Bronchial epithelial cell (primary cell): ENCODE results near the gene CD81. TPM values are rescaled to one million over a fixed set of nuclear protein-coding genes. Genes with fewer than 3 reads are reported as not detected.
"Not testable (repeated sequence)": the region's sequence is repeated elsewhere in the genome, so short reads cannot be mapped to it uniquely, and the experiment has no call there.

ENCODE experiments used
- DNase-seq: peaks from one replicate; pipeline ENCODE4 v3.0.0-alpha.2; 2010; ENCODE audit warnings: low read depth
- FAIRE-seq: peaks from 2 replicates; lab custom pipeline; 2011; peaks lifted over from hg19 to GRCh38; lab: Jason Lieb, UNC
- H3K27me3 ChIP-seq: 2 replicates; pipeline ENCODE4 v1.5.1; 2011; ENCODE audit warnings: low read length; ENCODE audit not compliant: control insufficient read depth, insufficient read depth
- H3K36me3 ChIP-seq: 2 replicates; pipeline ENCODE4 v1.5.1; 2011; ENCODE audit warnings: low read length; ENCODE audit not compliant: control insufficient read depth, insufficient read depth
- H3K4me3 ChIP-seq: 2 replicates; pipeline ENCODE4 v1.5.1; 2011; ENCODE audit warnings: mild to moderate bottlenecking, low read depth, low read length, control low read depth
- CTCF ChIP-seq: IDR thresholded peaks from 2 replicates; pipeline ENCODE4 v1.5.1; 2011; ENCODE audit warnings: mild to moderate bottlenecking, moderate library complexity, low read length, control low read depth, inconsistent platforms; ENCODE audit not compliant: insufficient read depth, severe bottlenecking
- total RNA-seq: library from RNA; depleted of rRNA; stranded (reverse); fragments of >200 nt; gene quantifications from 2 replicates; pipeline ENCODE4 v1.2.1, GENCODE V29; 2014

The CD81 gene
- total RNA-seq, 1 donor from 2014 or later: 133 TPM

- no peaks in the 10 kb centered on the region for H3K36me3 ChIP-seq
- TF ChIP-seq CTCF: no peak
- H3K4me3 ChIP-seq: no peak overlapping the region
- FAIRE-seq (no peak), DNase-seq (peak; percentile 43)
- H3K27me3 ChIP-seq: no peaks in the 10 kb centered on the region
These were observed 22.0 kb upstream of the CD81 start for GRCh38 chr11:2355000-2355644.

- H3K4me3 ChIP-seq: no peak overlapping the region
- no peaks in the 10 kb centered on the region for H3K27me3 ChIP-seq
- FAIRE-seq (no peak), DNase-seq (no peak)
- TF ChIP-seq CTCF: no peak
- H3K36me3 ChIP-seq: no peaks in the 10 kb centered on the region
These were observed 19.9 kb upstream of the CD81 start for GRCh38 chr11:2357246-2357645.

DNA sequence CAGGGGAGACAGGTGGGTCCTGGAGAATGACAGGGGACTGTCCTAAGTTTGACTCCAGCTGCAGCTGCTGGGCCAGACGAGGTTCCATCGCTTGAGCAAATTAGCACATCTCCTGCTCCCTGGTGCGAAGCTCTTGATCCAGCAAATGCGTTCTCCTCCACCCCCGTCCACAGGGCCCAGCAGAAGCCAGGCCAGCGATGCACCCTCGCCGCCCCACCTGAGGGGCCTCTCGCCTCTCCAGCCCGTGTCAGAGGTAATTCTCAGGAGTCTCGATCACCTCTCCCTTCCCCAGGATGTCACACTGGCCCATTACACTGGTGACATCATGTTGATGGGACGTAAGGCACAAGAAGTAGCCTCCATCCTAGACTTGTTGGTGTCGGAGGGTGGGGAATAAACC lies 19.5 kb upstream of the CD81 start:
- not testable (repeated sequence) for H3K27me3 ChIP-seq, DNase-seq, H3K36me3 ChIP-seq, H3K4me3 ChIP-seq
- FAIRE-seq: peak; percentile 18

GRCh38 chr11:2358754-2359442 lies 18.2 kb upstream of the CD81 start:
- no peak for TF ChIP-seq CTCF
- FAIRE-seq: no peak
- Histone ChIP-seq H3K27me3 (no peaks in the 10 kb centered on the region), H3K4me3 (no peak overlapping the region), H3K36me3 (no peaks in the 10 kb centered on the region)
- DNase-seq: no peak

GRCh38 chr11:2359557-2359956 lies 17.6 kb upstream of the CD81 start:
- TF ChIP-seq CTCF: no peak
- DNase-seq (no peak), FAIRE-seq (peak; percentile 62)
- Histone ChIP-seq H3K36me3 (no peaks in the 10 kb centered on the region), H3K27me3 (no peaks in the 10 kb centered on the region), H3K4me3 (no peak overlapping the region)

DNA sequence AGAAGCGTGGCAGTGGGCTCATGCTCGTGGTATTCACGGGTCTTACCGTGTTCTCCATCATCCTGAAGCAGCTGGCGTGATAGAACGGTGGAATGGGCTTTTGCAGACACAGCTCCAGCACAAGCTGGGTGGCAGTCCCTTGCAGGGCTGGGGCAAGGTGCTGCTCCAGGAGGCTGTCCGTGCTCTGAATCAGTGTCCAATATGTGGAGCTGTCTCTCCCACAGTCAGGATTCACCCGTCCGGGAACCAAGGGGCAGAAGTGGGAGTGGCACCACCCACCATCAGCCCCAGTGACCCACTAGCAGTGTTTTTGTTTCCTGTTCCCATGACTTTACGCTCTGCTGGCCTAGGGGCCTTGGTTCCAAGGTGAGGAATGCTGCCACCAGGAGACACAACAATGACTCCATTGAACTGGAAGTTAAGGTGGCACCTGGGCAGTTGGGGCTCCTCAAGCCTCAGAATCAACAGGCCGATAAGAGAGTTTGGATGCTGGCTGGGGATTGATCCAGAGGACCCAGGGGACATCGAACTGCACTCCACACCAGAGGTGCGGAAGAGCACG lies 16.9 kb upstream of the CD81 start:
- Histone ChIP-seq H3K36me3 (no peaks in the 10 kb centered on the region), H3K4me3 (no peak overlapping the region), H3K27me3 (no peaks in the 10 kb centered on the region)
- TF ChIP-seq CTCF: no peak
- DNase-seq: no peak
- no peak for FAIRE-seq
